Upper lobe of right lung (tissue), 1 donor: Measurements from ENCODE around the gene NKD2. TPM values are rescaled to one million over a fixed set of nuclear protein-coding genes. Genes with fewer than 3 reads are reported as not detected.

Experiments
- ATAC-seq: fragments of 200-7000 bp; cut with Tn5 transposase; one replicate; pipeline ENCODE4 v1.9.1; 2020; ENCODE audit warnings: mild to moderate bottlenecking, moderate library complexity
- DNase-seq: peaks from one replicate; pipeline ENCODE4 v3.0.0-alpha.2; 2020
- H3K27ac ChIP-seq: fragments of 200-600 bp; one replicate; pipeline ENCODE4 v1.8.0; 2022
- H3K27me3 ChIP-seq: fragments of 200-600 bp; one replicate; pipeline ENCODE4 v1.8.0; 2022; ENCODE audit warnings: mild to moderate bottlenecking
- H3K36me3 ChIP-seq: fragments of 200-600 bp; one replicate; pipeline ENCODE4 v1.8.0; 2022
- H3K4me1 ChIP-seq: fragments of 200-600 bp; one replicate; pipeline ENCODE4 v1.8.0; 2022
- H3K4me3 ChIP-seq: fragments of 200-600 bp; one replicate; pipeline ENCODE4 v1.8.0; 2022; ENCODE audit warnings: mild to moderate bottlenecking
- H3K9me3 ChIP-seq: fragments of 200-600 bp; one replicate; pipeline ENCODE4 v1.8.0; 2022
- intact Hi-C: fragments of 100-400 bp; cut with DNase I; formaldehyde crosslinking; loops from one replicate; pipeline ENCODE4 v1.11.0; 2022
- total RNA-seq: library from RNA; stranded (reverse); fragmentation: NEBNext Ultra II Directional; extraction: Animal tissue kit (Norgen Biotek cat#: 25700); gene quantifications from one replicate; pipeline ENCODE4 v1.2.1, GENCODE V29; 2021
- TF ChIP-seq, protein P1 (sequence below): fragments of 200-600 bp; IDR thresholded peaks from one replicate; pipeline ENCODE4 v1.8.0; 2022; ENCODE audit warnings: antibody characterized with exemption
- donor health status: DM: no; HTN: yes; CAD: no; lungs with severe emphysema.

Gene NKD2
- total RNA-seq, 1 donor from 2014 or later, result 64.4 TPM

- Histone ChIP-seq H3K4me1 (no peaks in the 10 kb centered on the region), H3K27ac (no peak overlapping the region), H3K27me3 (no peaks in the 10 kb centered on the region), H3K4me3 (no peak overlapping the region), H3K36me3 (peaks cover 48% of the 10 kb centered on the region), H3K9me3 (no peaks in the 10 kb centered on the region)
- no peak for ATAC-seq
- intact Hi-C loops, result no loop called here
- TF ChIP-seq, protein P1, sequence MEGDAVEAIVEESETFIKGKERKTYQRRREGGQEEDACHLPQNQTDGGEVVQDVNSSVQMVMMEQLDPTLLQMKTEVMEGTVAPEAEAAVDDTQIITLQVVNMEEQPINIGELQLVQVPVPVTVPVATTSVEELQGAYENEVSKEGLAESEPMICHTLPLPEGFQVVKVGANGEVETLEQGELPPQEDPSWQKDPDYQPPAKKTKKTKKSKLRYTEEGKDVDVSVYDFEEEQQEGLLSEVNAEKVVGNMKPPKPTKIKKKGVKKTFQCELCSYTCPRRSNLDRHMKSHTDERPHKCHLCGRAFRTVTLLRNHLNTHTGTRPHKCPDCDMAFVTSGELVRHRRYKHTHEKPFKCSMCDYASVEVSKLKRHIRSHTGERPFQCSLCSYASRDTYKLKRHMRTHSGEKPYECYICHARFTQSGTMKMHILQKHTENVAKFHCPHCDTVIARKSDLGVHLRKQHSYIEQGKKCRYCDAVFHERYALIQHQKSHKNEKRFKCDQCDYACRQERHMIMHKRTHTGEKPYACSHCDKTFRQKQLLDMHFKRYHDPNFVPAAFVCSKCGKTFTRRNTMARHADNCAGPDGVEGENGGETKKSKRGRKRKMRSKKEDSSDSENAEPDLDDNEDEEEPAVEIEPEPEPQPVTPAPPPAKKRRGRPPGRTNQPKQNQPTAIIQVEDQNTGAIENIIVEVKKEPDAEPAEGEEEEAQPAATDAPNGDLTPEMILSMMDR, result no peak
- DNase-seq, result no peak
Measured at GRCh38 chr5:1077491-1078020, 69.0 kb downstream of the NKD2 start.

GRCh38 chr5:1078206-1078605, 69.6 kb downstream of the NKD2 start:
- DNase-seq (no peak), ATAC-seq (no peak)
- Histone ChIP-seq H3K4me3 (no peak overlapping the region), H3K4me1 (no peaks in the 10 kb centered on the region), H3K27me3 (no peaks in the 10 kb centered on the region), H3K9me3 (no peaks in the 10 kb centered on the region), H3K36me3 (peaks cover 49% of the 10 kb centered on the region), H3K27ac (no peak overlapping the region)
- intact Hi-C loops, result no loop called here
- TF ChIP-seq, protein P1, result no peak

- DNase-seq (no peak), ATAC-seq (no peak)
- Histone ChIP-seq H3K9me3 (no peaks in the 10 kb centered on the region), H3K4me1 (no peaks in the 10 kb centered on the region), H3K27ac (no peak overlapping the region), H3K27me3 (no peaks in the 10 kb centered on the region), H3K36me3 (peaks cover 50% of the 10 kb centered on the region), H3K4me3 (no peak overlapping the region)
- intact Hi-C loops, result no loop called here
- TF ChIP-seq, protein P1, result no peak
Measured at GRCh38 chr5:1078851-1079250, 70.2 kb downstream of the NKD2 start.

DNA sequence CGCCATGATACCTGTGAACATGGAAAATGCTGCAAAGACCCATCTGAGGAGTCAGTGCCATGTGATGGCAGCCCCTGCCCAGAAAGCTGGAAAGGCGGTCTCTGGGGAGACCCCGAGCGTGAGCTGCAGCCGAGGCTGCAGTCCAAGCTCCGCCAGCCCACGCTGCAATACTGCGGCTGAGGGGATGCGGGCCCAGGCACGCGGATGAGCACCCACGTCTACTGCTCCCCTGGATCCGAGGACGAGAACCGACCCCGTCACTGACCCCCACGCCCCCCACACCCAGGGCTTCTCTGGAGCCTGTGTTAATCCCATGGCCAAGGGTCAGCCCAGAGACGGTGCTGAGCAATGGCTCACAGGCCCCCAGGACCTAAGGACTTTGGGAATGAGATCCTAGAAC, 70.9 kb downstream of the NKD2 start:
- intact Hi-C loops, result no loop called here
- H3K36me3 ChIP-seq, result peaks cover 56% of the 10 kb centered on the region
- TF ChIP-seq, protein P1, result no peak
- H3K9me3 ChIP-seq, result no peaks in the 10 kb centered on the region
- H3K4me1 ChIP-seq, result no peaks in the 10 kb centered on the region
- H3K4me3 ChIP-seq, result no peak overlapping the region
- DNase-seq, result no peak
- H3K27ac ChIP-seq, result no peak overlapping the region
- no peak for ATAC-seq
- no peaks in the 10 kb centered on the region for H3K27me3 ChIP-seq

DNA sequence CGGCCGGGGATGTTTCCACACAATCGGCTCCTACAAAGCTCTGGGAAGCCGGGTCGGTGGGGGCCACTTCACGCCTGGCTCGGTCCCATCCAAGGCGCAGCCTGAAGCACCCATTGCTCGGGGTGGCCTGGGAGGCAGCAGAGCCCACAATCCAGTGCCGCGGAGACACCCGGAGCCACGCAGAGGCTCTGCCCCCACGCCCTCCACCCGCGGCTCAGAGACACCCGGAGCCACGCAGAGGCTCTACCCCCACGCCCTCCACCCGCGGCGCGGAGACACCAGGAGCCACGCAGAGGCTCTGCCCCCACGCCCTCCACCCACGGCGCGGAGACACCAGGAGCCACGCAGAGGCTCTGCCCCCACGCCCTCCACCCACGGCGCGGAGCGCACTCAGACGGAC, 71.4 kb downstream of the NKD2 start:
- no peaks in the 10 kb centered on the region for H3K9me3 ChIP-seq
- H3K27ac ChIP-seq, result no peak overlapping the region
- H3K27me3 ChIP-seq, result no peaks in the 10 kb centered on the region
- no peaks in the 10 kb centered on the region for H3K4me1 ChIP-seq
- no peak overlapping the region for H3K4me3 ChIP-seq
- intact Hi-C loops, result no loop called here
- DNase-seq (no peak), ATAC-seq (no peak)
- TF ChIP-seq, protein P1, result no peak
- H3K36me3 ChIP-seq, result peaks cover 59% of the 10 kb centered on the region

DNA sequence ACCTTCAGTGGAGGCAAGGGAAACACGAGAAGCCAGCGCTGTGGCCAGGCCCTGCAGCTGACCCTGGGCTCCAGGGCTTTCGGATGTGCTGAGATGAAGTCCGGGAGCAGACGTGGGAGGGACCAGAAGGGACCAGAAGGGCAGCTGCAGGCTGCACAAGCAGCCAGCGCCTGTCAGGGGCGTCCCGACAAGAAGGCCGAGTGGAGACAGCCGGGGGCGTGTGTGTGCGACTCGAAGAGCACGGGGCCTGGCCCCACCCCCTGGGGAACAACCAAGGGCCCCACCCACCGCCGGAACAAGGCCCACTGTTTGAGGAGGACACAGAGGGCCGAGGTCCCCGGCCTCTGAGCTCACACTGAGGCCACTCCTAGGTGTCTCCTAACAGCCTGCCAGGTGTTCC, 71.8 kb downstream of the NKD2 start:
- H3K36me3 ChIP-seq, result peaks cover 59% of the 10 kb centered on the region
- no peaks in the 10 kb centered on the region for H3K9me3 ChIP-seq
- no peak overlapping the region for H3K4me3 ChIP-seq
- ATAC-seq, result no peak
- TF ChIP-seq, protein P1, result no peak
- no peak for DNase-seq
- no peaks in the 10 kb centered on the region for H3K27me3 ChIP-seq
- H3K4me1 ChIP-seq, result no peaks in the 10 kb centered on the region
- intact Hi-C loops, result no loop called here
- no peak overlapping the region for H3K27ac ChIP-seq
